NCI-H187 treated with DMSO at 0.1 percent for 48 hours (cell line): ENCODE measurements around the gene QKI.
"Not testable (repeated sequence)": the region's sequence is repeated elsewhere in the genome, so short reads cannot be mapped to it uniquely, and the experiment has no call there.

Experiments
- DNase-seq: peaks from one replicate; lab custom pipeline; 2025; lab: John Stamatoyannopoulos, UW

Gene QKI

DNA sequence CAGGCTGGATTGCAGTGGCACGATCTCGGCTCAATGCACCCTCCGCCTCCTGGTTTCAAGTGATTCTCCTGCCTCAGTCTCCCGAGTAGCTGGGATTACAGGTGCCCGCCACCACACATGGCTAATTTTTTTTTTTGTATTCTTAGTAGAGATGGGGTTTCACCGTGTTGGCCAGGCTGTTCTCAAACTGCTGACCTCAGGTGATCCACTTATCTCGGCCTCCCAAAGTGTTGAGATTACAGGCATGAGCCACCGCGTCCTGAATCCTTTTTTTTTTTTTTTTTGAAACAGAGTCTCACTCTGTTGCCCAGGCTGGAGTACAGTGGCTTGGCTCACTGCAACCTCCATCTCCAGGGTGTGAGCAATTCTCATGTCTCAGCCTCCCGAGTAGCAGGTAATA is 24.9 kb downstream of the QKI start:
- DNase-seq, result not testable (repeated sequence)

GRCh38 chr6:163439997-163440396 is 25.5 kb downstream of the QKI start:
- no peak for DNase-seq

GRCh38 chr6:163442336-163442735 is 27.8 kb downstream of the QKI start:
- no peak for DNase-seq

DNA sequence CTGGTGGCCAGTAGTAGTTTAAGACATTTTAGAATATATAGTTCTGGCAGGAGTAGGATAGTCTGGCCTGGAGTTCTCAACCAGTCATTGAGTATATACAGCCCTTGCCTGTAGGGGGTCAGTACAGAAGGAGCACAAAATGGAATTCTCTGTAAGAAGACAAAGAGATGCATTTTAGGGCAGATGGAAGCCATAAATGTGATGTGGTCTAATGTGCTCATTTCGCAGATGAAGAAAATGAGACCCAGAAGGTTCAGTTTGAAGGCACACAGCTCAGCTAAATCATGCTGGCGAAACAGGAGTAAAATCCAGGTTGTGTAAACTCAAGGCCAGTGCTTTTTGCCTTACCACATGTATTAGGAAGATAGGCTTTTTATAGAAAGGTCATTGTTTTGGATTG is 29.6 kb downstream of the QKI start:
- DNase-seq, result no peak

DNA sequence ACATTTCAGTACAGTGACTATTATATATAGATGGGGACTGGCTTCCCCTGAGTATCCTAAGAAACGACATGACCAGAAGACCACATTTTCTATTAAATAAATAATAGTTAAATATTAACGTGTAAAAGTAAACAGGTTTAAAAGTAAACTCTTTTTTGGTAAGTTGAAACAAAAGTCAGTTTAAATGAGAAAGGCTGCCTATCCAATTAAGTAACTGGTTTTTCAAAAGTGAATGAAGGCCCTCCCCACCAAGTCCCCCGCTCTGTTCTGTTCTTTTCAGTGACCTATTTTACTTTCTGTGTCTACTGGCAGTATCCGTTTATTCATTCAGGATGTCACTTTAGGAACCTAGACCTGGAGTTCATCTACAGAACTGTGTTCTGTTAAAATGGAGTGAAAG is 32.0 kb downstream of the QKI start:
- no peak for DNase-seq

GRCh38 chr6:163449076-163449475 is 34.6 kb downstream of the QKI start:
- DNase-seq, result no peak

- DNase-seq, result no peak
These were observed 39.9 kb downstream of the QKI start for GRCh38 chr6:163454425-163454824.

GRCh38 chr6:163455552-163455951 is 41.0 kb downstream of the QKI start:
- DNase-seq, result no peak

GRCh38 chr6:163457637-163458561 is 43.4 kb downstream of the QKI start:
- no peak for DNase-seq

- DNase-seq, result no peak
These were observed 44.5 kb downstream of the QKI start for GRCh38 chr6:163459007-163459406.

DNA sequence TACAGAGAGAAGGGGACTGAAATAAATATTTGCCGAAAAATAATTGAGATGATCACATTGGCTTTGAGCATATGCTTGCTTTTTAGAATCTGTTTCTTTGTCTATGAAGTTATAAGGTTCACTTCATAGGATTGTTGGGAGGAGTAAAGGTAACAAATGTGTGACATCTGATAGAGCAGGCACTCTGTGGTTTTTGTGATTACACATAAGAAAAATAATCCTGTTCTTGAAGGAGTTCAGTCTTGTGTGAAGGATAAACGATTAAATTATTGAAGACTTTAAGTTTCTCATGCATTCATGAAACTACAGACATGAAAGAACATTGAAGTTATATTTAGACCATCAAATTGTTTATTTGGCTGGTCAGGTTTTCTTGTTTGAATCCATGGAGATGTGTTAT is 45.0 kb downstream of the QKI start:
- no peak for DNase-seq

GRCh38 chr6:163460307-163460782 is 45.8 kb downstream of the QKI start:
- DNase-seq, result no peak

GRCh38 chr6:163461696-163462095 is 47.2 kb downstream of the QKI start:
- no peak for DNase-seq

GRCh38 chr6:163463180-163463579 is 48.7 kb downstream of the QKI start:
- DNase-seq, result no peak

DNA sequence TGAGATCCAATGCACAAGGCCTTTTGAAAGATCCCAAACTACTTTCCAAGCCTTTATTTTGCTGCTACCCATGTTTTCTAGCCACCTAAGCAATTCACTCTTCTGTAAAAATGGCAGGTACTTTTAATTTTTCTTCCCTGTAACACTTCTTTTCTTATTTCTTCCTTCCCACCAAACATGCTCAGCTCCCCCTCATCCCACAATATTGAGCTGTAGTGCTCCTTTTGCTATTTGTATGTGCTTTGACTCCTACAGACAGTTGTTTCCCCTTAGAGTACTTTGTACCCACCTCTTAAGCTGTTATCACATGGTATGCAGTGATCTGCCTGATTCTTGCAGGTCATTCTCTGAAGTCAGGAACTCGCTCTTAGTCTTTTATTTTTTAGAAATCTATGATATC is 49.3 kb downstream of the QKI start:
- DNase-seq, result no peak

DNA sequence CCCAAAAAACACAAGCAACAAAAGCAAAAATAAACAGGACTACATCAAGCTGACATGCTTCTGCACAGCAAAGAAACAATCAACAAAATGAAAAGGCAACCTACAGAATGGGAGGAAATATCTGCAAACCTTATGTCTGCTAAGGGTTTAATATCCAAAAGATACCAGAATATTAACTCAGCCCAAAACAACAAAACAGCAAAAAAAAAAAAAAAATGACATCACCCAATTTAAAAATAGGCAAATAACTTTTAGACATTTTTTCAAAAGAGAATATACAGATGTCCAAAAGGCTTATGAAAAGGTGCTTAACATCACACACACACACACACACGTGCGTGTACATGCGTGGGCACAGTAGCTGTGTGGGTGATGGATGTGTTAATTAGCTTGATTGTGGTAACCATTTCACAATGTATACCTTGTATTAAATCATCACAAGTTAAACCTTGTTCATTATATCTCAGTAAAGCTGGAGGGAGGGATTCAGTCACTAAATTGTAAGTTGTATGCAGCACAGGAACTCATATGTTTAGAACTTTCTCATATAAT is 52.4 kb downstream of the QKI start:
- DNase-seq, result no peak

GRCh38 chr6:163468738-163469137 is 54.2 kb downstream of the QKI start:
- DNase-seq, result no peak

- no peak for DNase-seq
These were observed 55.0 kb downstream of the QKI start for GRCh38 chr6:163469459-163469985.

DNA sequence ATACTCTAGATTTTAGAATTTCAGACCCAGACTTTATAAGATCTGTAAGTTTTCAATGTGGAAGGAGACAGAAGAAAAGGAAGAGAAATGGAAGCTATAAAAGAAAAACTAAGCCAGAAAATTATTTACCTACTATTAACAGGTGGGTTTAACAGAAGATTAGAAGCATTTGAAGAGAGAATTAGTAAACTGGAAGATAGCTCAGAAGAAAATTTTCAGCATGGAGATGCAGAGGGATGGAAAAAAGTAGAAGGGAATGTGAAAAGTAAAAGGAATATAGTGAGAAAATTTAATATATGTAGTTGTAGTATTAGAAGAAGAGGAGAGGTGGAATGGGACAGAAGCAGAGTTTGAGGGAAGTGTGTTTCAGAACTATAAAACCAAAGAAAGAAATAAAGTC is 56.1 kb downstream of the QKI start:
- DNase-seq, result no peak

DNA sequence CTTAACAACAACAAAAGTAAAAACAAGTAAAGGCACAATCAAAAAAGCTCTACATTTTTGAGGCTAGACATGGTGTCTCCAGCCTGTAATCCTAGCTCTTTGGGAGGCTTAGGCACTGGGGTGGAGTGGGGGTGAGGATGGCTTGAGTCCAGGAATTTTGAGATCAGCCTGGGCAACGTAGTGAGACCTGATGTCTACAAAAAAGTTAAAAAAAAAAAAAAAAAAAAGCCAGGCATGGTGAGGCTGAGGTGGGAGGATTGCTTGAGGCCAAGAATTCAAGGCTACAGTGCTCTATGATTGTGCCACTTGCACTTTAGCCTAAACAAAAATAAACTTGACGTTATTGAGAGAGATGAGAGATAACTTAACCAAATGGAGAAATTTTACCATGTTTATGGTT is 60.1 kb downstream of the QKI start:
- DNase-seq, result no peak

DNA sequence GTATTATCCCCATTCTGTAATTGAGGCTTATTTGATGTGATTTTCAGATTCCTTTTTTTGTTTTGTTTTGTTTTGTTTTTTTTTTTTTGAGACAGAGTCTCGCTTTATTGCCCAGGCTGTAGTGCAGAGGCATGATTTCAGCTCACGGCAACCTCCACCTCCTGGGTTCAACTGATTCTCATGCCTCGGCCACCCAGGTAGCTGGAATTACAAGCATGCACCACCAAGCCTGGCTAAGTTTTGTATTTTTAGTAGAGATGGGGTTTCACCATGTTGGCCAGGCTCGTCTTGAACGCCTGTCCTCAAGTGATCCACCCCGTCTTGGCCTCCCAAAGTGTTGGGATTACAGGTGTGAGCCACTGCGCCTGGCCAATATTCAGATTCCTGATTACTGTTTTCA is 62.4 kb downstream of the QKI start:
- DNase-seq, result not testable (repeated sequence)

DNA sequence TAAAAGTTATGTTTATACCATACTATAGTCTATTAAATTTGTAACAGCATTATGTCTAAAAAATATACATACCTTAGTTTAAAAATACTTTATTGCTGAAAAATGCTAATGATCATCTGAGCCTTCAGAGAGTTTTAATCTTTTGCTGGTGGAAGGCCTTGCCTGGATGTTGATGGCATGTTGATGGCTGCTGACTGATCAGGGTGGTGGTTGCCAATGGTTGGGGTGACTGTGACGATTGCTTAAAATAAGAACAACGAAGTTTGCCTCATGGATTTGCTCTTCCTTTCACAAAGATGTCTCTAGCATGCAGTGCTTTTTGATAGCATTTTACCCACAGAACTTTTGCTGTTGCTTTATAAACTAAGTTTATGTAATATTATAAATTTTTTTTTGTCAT is 68.6 kb downstream of the QKI start:
- DNase-seq, result no peak

DNA sequence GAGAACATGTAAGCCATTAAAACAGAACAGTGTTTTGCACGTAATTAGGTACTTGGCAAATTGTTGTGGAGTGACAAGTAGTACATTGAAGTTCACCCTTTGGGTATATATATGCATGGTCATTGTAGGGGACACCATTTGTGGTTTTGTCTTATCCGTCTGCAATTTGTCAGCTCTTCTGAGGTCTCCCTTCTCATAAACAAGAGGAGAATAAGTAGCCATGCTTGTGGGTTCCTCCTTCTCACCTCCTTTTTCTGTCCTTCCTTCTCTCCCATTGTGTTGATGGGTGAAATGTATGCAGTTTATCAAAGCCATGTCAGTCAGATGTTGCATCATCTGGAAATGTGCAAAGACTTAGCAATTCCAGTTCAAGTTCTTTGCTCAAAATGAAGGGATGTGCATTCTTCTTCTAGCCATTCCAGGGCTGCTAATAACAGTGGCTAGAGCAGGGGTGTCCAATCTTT is 70.9 kb downstream of the QKI start:
- no peak for DNase-seq
